ENCODE results near the gene MAGOH. TPM values are rescaled to one million over a fixed set of nuclear protein-coding genes. Genes with fewer than 3 reads are reported as not detected.

The MAGOH gene
- total and polyA plus RNA-seq, 2 donors (not counting 1 experiment from before 2014, with no cell fraction given), result 33.0 to 34.5 TPM

- Histone ChIP-seq H3K9ac (ENCODE audit: insufficient read depth, low read length) (no peak overlapping the region), H3K4me1 (ENCODE audit: control insufficient read depth, extremely low read depth, insufficient read depth, low read length) (no peaks in the 10 kb centered on the region), H3K27ac (ENCODE audit: insufficient read depth, low read length) (no peak overlapping the region), H3K79me2 (ENCODE audit: control insufficient read depth, insufficient read depth, low read length) (no peaks in the 10 kb centered on the region), H3K4me2 (ENCODE audit: extremely low read depth, insufficient read depth, low read length) (no peak overlapping the region), H2AFZ (ENCODE audit: low read length) (no peak overlapping the region), H3K36me3 (ENCODE audit: control insufficient read depth, insufficient read depth, low read length) (peaks cover 2% of the 10 kb centered on the region), H3K9me3 (ENCODE audit: control insufficient read depth, insufficient read depth, low read depth, low read length) (no peaks in the 10 kb centered on the region), H3K27me3 (ENCODE audit: control insufficient read depth, insufficient read depth, low read length) (no peaks in the 10 kb centered on the region), H3K4me3 (replicated peaks in 1 of 4; ENCODE audit: control extremely low read depth in 1 of 4, insufficient read depth in 1 of 4, low read depth in 3 of 4, low read length in 4 of 4) (no peak overlapping the region), H4K20me1 (ENCODE audit: control insufficient read depth, extremely low read depth, insufficient read depth, low read length) (no peaks in the 10 kb centered on the region)
- no peak for DNase-seq (ENCODE audit: low read depth in 2 of 2)
- TF ChIP-seq CTCF (conservative IDR thresholded peaks at IDR 0.05 in 1 of 2, IDR thresholded peaks at IDR 0.05 in 1 of 2; ENCODE audit: low read depth in 1 of 2, low read length in 2 of 2) (no peak), EZH2 (IDR thresholded peaks at IDR 0.05; ENCODE audit: low read length, missing control alignments) (no peak)
Observed at GRCh38 chr1:53276153-53276901, 38.0 kb upstream of the MAGOH start.

GRCh38 chr1:53275566-53275965 lies 37.2 kb upstream of the MAGOH start:
- Histone ChIP-seq H3K4me1 (ENCODE audit: control insufficient read depth, extremely low read depth, insufficient read depth, low read length) (no peaks in the 10 kb centered on the region), H3K27ac (ENCODE audit: insufficient read depth, low read length) (no peak overlapping the region), H3K79me2 (ENCODE audit: control insufficient read depth, insufficient read depth, low read length) (no peaks in the 10 kb centered on the region), H3K9ac (ENCODE audit: insufficient read depth, low read length) (no peak overlapping the region), H3K36me3 (ENCODE audit: control insufficient read depth, insufficient read depth, low read length) (peaks cover 2% of the 10 kb centered on the region), H3K4me3 (replicated peaks in 1 of 4; ENCODE audit: control extremely low read depth in 1 of 4, insufficient read depth in 1 of 4, low read depth in 3 of 4, low read length in 4 of 4) (no peak overlapping the region), H2AFZ (ENCODE audit: low read length) (no peak overlapping the region), H3K4me2 (ENCODE audit: extremely low read depth, insufficient read depth, low read length) (no peak overlapping the region), H3K27me3 (ENCODE audit: control insufficient read depth, insufficient read depth, low read length) (no peaks in the 10 kb centered on the region), H3K9me3 (ENCODE audit: control insufficient read depth, insufficient read depth, low read depth, low read length) (no peaks in the 10 kb centered on the region), H4K20me1 (ENCODE audit: control insufficient read depth, extremely low read depth, insufficient read depth, low read length) (no peaks in the 10 kb centered on the region)
- DNase-seq (ENCODE audit: low read depth in 2 of 2), result no peak
- TF ChIP-seq EZH2 (IDR thresholded peaks at IDR 0.05; ENCODE audit: low read length, missing control alignments), result no peak
- no peak for TF ChIP-seq CTCF (conservative IDR thresholded peaks at IDR 0.05 in 1 of 2, IDR thresholded peaks at IDR 0.05 in 1 of 2; ENCODE audit: low read depth in 1 of 2, low read length in 2 of 2)

GRCh38 chr1:53274541-53275185 lies 36.3 kb upstream of the MAGOH start:
- H3K27me3 ChIP-seq (ENCODE audit: control insufficient read depth, insufficient read depth, low read length), result no peaks in the 10 kb centered on the region
- H3K4me2 ChIP-seq (ENCODE audit: extremely low read depth, insufficient read depth, low read length), result no peak overlapping the region
- no peaks in the 10 kb centered on the region for H3K4me1 ChIP-seq (ENCODE audit: control insufficient read depth, extremely low read depth, insufficient read depth, low read length)
- no peak for DNase-seq (ENCODE audit: low read depth in 2 of 2)
- H3K79me2 ChIP-seq (ENCODE audit: control insufficient read depth, insufficient read depth, low read length), result no peaks in the 10 kb centered on the region
- H3K9ac ChIP-seq (ENCODE audit: insufficient read depth, low read length), result no peak overlapping the region
- H3K4me3 ChIP-seq (replicated peaks in 1 of 4; ENCODE audit: control extremely low read depth in 1 of 4, insufficient read depth in 1 of 4, low read depth in 3 of 4, low read length in 4 of 4), result no peak overlapping the region
- H2AFZ ChIP-seq (ENCODE audit: low read length), result no peak overlapping the region
- TF ChIP-seq EZH2 (IDR thresholded peaks at IDR 0.05; ENCODE audit: low read length, missing control alignments), result no peak
- TF ChIP-seq CTCF (conservative IDR thresholded peaks at IDR 0.05 in 1 of 2, IDR thresholded peaks at IDR 0.05 in 1 of 2; ENCODE audit: low read depth in 1 of 2, low read length in 2 of 2), result no peak
- H4K20me1 ChIP-seq (ENCODE audit: control insufficient read depth, extremely low read depth, insufficient read depth, low read length), result no peaks in the 10 kb centered on the region
- peaks cover under 1% of the 10 kb centered on the region for H3K36me3 ChIP-seq (ENCODE audit: control insufficient read depth, insufficient read depth, low read length)
- no peak overlapping the region for H3K27ac ChIP-seq (ENCODE audit: insufficient read depth, low read length)
- no peaks in the 10 kb centered on the region for H3K9me3 ChIP-seq (ENCODE audit: control insufficient read depth, insufficient read depth, low read depth, low read length)
